Mammary microvascular endothelial cell (primary cell): ENCODE results near the gene BPIFA3. TPM values are rescaled to one million over a fixed set of nuclear protein-coding genes. Genes with fewer than 3 reads are reported as not detected.

Source experiments
- total RNA-seq: library from RNA; depleted of rRNA; stranded (reverse); fragments of >200 nt; gene quantifications from 2 replicates; pipeline ENCODE4 v1.2.3, GENCODE V29; 2015

The BPIFA3 gene
- total RNA-seq = not detected in 2 replicates

GRCh38 chr20:33217052-33217451 lies at the start of gene BPIFA3:
BPIFA3 (plus strand) TSS chr20:33217352; CDS start chr20:33217537, 185 bp downstream.

GRCh38 chr20:33167859-33168258 lies 49.3 kb upstream of the BPIFA3 start, which contains the start of gene BPIFA2:
BPIFA2 (plus strand) TSS chr20:33168159; CDS start chr20:33169146, 987 bp downstream.

GRCh38 chr20:33235696-33236095 lies 18.5 kb downstream of the BPIFA3 start, which contains the start of gene BPIFA1:
BPIFA1 (plus strand) TSS chr20:33235996; CDS start chr20:33237712, 1,716 bp downstream.

Other genes with a start within 250 kb of the BPIFA3 start
- not detected in 2 replicates for gene SUN5, start 212.9 kb upstream of the BPIFA3 start, total RNA-seq
- not detected in 2 replicates for gene BPIFB2, start 209.6 kb upstream of the BPIFA3 start, total RNA-seq
- gene BPIFB6, start 185.7 kb upstream of the BPIFA3 start, total RNA-seq = not detected in 2 replicates
- gene BPIFB3, start 163.4 kb upstream of the BPIFA3 start, total RNA-seq = not detected in 2 replicates
- not detected in 2 replicates for gene BPIFB4, start 137.7 kb upstream of the BPIFA3 start, total RNA-seq
- not detected in 2 replicates for gene BPIFA2, start 49.2 kb upstream of the BPIFA3 start, total RNA-seq
- gene BPIFA1, start 18.6 kb downstream of the BPIFA3 start, total RNA-seq = not detected in 2 replicates
- not detected in 2 replicates for gene BPIFB1, start 65.9 kb downstream of the BPIFA3 start, total RNA-seq
- gene CDK5RAP1, start 184.2 kb downstream of the BPIFA3 start, total RNA-seq = 19.3 and 20.7 TPM in 2 replicates
- 7.6 and 8.5 TPM in 2 replicates for gene SNTA1, start 226.4 kb downstream of the BPIFA3 start, total RNA-seq